NCI-H2196 (cell line): Measurements from ENCODE around the gene RLF.

Source experiments
- DNase-seq: peaks from one replicate; lab custom pipeline; 2025; ENCODE audit not compliant: unreplicated experiment; lab: John Stamatoyannopoulos, UW

The RLF gene

DNA sequence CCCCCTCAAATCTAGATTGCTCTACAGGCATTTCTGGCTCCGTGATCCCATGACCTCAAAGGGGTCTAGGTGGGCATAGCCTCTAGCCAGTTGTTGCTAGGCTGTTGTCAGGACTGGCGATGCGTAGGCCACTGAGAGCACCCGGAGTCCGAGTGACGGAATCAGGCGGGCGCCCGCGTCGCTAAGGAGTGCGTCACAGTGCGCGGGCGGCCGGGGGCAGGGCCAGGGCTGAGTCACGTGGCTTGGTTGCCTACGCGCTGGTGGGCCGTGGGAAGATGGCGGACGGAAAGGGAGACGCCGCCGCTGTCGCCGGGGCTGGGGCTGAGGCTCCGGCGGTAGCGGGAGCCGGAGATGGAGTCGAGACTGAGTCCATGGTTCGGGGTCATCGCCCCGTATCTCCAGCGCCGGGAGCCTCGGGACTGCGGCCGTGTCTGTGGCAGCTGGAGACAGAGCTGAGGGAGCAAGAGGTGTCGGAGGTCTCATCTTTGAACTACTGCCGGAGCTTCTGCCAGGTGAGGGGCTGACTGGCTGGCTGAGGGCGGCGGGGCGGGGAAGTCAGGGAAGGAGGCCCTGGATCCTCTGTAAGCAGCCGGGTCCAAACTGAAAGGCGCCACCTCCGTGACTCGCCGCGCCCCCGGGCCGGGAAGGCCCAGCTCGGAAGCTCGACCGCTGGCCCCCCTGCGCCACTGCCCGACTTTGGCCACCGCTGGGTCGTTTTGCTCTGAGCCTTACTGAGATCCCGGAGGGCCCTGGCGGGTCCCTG is at the start of gene RLF:
Gene RLF, plus strand, starts transcription at position 263 of the 763 bp plus-strand sequence. Its CDS starts 13 bp downstream, at position 276.
- DNase-seq = peak; percentile 95

GRCh38 chr1:40114400-40114799 is 46.8 kb upstream of the RLF start:
- no peak for DNase-seq

DNA sequence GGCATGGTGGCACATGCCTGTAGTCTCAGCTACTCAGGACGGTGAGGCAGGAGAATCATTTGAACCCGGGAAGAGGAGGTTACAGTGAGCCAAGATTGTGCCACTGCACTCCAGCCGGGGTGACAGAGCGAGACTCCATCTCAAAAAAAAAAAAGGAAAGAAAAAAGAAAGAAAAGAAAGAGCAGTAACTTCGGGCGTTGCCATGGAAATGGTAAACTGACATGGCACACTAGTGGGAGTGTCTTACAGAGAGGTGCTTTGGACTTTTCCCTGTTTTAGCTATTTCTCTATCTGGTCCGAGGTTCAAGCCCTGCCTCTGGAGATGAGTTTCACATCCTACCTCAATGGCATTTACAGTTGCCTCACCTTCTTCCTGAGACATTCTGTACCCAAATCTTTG is 41.1 kb upstream of the RLF start:
- no peak for DNase-seq

DNA sequence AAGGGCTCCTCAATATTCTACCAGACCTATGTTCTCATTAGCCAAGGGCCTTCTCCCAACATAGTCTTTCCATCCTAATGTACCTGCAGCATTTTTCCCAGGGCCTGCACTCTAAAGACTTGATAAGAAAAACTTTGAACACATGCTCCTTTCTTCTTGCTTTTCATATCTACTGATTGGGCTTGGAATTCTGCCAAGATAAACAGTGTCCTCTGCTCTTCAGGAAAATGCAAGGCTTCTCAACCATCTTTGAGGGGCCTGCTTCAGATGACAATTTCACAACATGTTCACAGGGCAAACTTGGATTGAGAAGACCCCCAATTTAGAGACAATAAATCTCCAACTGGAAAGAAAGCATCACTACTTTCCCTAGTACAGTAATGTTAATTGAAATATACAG is 38.3 kb upstream of the RLF start:
- DNase-seq = peak; percentile 20

DNA sequence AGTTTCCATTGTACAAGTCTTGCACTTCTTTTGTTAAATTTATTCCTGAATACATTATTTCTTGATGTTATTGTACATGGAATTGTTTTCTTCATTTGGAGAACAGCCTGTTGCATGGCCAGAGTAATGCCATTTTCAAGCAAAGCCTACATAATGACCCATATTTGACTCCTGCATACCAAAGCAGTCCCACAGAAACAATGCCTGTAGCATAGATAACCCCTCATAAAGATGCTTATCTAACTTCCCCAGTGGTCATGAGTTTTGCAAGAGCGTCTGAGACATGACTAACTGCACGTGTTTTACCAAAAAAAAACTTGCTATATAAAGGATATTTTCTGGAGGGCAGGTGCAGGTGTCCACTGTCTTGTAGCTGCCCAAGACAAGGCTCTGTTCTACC is 30.3 kb upstream of the RLF start:
- no peak for DNase-seq

GRCh38 chr1:40132383-40133311 is 28.5 kb upstream of the RLF start:
- DNase-seq = no peak

- DNase-seq = no peak
Observed at GRCh38 chr1:40133312-40133665, 27.9 kb upstream of the RLF start.

GRCh38 chr1:40133839-40134238 is 27.3 kb upstream of the RLF start:
- no peak for DNase-seq

GRCh38 chr1:40140211-40140973 is 20.8 kb upstream of the RLF start:
- DNase-seq = no peak

DNA sequence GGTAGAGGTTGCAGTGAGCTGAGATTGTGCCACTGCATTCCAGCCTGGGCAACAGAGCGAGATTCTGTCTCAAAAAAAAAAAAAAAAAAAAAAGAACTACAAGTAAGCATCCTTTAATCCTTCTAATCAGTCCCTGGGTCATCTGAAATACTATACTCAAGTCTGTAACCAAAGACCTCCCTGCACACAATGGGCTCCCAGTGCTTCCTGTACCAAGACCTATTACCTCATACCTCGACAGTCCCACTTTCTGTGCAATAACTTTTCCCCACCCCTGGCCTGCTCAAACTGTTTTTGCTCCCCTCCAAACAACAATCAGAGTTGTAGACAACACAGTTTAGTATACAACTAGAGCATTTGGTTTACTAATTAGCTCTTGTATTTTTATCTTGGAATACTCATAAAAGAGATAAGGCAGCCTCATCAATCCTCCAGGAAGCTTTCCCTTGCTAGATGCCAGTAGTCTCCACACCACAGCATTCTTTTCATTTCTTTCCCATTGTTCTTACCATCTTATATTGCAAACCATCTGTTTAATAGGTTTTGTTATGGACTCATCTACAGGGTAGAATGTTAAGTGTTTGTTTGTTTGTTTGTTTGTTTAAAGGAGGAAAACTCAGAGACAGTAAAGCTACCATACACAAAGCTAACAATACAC is 19.2 kb upstream of the RLF start:
- DNase-seq = no peak

DNA sequence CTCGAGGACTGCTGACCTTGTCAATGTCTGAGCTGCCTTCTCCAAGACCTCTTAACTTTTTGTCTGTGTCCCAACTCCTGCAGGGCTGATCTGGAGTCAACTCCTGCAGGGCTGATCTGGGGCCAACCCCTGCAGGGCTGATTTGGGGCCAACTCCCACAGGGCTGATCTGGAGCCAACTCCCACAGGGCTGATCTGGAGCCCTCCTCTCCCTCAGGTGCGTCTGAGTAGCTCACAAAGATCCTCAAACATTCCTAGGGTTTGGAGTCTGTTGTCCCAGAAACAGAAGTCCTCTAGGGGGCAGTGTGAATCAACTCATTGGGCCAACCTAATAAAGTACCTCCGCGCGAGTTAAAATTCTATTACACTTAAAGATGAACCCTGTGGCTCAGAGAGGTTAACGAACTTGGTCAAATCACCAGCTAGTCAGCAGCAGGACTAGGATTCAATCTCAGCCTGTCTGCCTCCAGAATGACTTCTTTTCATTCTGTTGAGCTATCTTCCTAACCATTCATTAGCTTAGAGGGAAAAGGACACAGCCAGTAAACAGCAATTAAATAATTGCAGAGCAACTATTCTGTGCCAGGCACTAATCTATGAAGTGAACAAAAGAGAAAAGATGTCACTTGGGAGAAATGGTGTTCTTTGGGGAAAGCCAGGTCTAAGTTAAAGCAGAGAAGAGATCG is 17.2 kb upstream of the RLF start:
- DNase-seq = peak; percentile 81

DNA sequence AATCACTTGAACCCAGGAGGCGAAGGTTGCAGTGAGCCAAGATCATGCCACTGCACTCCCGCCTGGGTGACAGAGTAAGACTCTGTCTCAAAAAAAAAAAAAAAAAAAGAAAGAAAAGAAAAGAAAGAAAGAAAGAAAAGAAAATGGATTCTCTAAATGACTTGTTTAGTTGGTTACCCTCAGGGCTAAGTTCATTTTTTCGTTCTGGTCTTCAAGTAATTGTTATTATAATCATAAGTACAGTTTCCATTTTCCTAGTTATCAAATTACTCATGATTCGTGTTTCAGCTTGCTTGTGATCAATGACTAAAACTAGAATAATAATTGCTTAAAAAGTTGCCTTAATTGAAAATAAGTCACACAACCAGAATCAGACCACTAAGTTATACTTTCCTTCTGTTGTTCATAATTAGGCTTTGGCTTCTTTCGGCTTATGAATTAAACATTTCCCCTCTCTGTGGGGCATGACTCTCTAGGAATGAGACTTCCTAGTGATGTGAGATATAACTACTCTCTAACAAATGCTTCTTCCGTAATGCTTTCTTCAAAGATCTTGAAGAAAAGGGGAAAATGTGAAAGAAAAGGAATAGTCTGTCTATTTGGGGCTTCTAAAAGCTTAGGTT is 9.6 kb upstream of the RLF start:
- DNase-seq = no peak

DNA sequence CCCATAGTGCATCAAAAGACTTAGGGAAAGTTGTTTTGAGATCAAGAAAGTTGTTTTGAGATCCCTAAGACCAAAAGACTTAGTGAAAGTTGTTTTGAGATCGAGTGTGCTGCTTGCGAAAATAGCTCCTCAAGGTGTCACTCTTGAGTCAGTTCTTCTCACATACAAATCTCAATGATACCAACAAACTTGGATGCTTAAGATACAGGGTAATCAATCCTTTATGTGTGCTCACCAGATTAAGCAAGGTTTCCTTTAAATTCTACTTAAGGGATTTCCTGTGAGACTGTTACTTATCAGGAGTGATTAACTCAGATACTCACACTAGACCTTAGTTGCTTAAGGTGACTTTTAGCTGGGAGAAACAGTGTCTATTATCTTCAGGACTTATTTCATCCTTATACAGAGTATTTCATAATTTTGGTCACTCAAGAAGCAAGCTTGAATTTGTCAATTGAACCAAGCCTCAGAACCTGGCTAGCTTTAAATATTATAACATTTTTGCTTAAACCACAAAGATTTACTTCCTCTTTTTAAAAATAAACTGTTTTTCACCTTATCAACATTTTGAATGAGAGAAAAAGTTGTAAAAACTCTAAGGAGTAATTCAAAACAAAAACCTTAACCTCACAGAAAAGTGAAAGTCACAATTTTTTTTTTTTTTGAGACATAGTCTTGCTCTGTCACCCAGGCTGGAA is 8.0 kb upstream of the RLF start:
- DNase-seq = peak; percentile 50

DNA sequence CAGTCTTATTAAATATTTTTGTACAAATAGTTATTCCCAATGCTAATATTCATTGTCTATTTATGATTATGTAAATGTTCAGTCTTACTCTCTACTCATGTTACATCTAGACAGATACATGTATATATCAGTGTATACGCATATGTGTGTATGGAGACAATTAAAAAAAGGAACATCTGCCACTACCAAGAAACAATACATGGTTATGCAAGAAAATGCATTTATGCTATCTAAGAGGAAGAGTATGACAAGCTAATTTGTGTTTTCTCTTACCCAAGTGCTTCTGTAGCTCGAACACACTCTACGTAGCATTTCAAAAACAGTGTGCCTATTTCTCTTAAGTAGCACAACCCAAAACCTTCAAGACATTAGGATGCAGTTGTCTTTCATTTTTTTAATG is 6.1 kb upstream of the RLF start:
- DNase-seq = no peak

DNA sequence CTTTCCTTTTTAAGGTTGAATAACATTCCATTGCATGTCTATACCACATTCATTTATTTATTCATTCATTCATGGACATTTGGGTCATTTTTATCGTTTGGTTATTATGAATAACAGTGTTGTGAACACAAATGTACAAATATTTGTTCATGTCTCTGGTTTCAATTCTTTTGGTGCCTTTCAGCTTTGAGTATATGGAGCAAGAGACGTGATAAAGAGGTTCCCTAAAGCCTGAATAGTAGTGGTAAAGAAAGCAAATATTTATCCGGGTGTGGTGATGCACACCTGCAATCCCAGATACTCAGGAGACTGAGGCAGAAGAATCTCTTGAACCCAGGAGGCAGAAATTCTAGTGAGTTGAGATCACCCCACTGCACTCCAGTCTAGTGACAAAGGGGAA is 5.3 kb upstream of the RLF start:
- no peak for DNase-seq

DNA sequence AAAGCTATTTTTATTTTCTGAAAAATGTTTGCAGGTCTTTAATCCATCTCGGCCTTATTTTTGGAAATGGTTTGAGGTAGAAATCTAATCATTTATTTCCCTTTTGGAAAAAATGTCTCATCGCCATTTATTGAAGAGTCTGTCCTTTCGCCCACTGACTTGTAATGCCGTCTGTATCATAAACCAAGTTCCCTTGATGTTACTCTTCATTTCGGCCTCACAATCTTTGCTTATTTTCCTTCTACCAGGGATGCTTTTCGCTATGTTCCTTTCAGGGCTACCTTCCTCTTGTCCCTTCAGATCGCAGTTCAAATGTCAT is 422 bp upstream of the RLF start:
- no peak for DNase-seq

GRCh38 chr1:40161888-40162397 is 756 bp downstream of the RLF start:
- no peak for DNase-seq

GRCh38 chr1:40162753-40163441 is 1.7 kb downstream of the RLF start:
- DNase-seq = no peak

DNA sequence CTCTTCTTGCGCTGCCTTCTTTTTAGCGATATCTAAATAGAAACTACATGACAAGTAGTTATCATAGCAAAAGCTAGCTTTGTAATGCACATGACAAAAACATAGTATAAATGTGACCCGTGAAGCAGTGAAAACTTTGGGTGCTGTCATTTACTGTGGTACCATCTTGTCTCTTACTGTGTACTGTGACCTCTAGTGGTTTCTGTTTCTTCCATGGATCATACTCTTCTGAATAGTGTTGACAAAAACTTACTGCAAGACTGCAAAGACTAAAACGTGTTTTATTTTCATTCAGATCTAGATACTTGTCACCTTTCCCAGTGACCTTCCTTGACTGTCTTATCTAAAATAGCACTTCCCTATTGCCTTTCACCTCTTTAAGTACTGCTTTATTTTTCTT is 6.1 kb downstream of the RLF start:
- no peak for DNase-seq
